K562 (cell line): Measurements from ENCODE around the gene SMARCA4. TPM values are rescaled to one million over a fixed set of nuclear protein-coding genes. Genes with fewer than 3 reads are reported as not detected.

Source experiments
- HOXB6 ChIP-seq: fragments of 250-450 bp; sonication (Bioruptor Pico); IDR thresholded peaks from 2 replicates; pipeline ENCODE4 v1.5.1; 2022; ENCODE audit warnings: mild to moderate bottlenecking, borderline replicate concordance
- IFI16 ChIP-seq: fragments of 250-450 bp; sonication (Bioruptor Pico); IDR thresholded peaks from 2 replicates; pipeline ENCODE4 v2.1.2; 2022; ENCODE audit warnings: mild to moderate bottlenecking, inconsistent platforms
- ZBTB40 ChIP-seq, 2 experiments: fragments of 450-650 bp in 1 of 2; sonication (generic) in 1 of 2; formaldehyde crosslinking in 1 of 2; IDR thresholded peaks; 2 replicates each; pipeline versions ENCODE4 v1.7.1 to v1.9.0; 2016 to 2022; ENCODE audit warnings: inconsistent platforms in 1 of 2, mild to moderate bottlenecking in 1 of 2, missing genetic modification reagents in 1 of 2
- ZC3H8 ChIP-seq: fragments of 450-650 bp; IDR thresholded peaks from 2 replicates; pipeline ENCODE4 v1.6.1; 2017
- polyA plus RNA-seq, 8 experiments: library from polyadenylated mRNA; depleted of rRNA in 4 of 8; stranded (reverse) in 5 of 8; unstranded in 3 of 8; fragments of >200 nt; fragmentation: Nextera tagmentation in 2 of 8; fragmentation: Illumina TruSeq in 1 of 8; extraction: Ambion mirVana in 2 of 8; extraction: Trizol in 1 of 8; gene quantifications; 2 replicates each; pipeline versions ENCODE4 v1.2.1 to v1.2.3, GENCODE V29; 2011 to 2014; ENCODE audit warnings: inconsistent platforms in 1 of 8, missing spikeins in 1 of 8
- total RNA-seq, 7 experiments: library from RNA; depleted of rRNA in 6 of 7; stranded (reverse); fragments of >200 nt in 6 of 7; fragmentation: Illumina TruSeq in 2 of 7; extraction: Trizol in 2 of 7; gene quantifications; 2 replicates each; pipeline versions ENCODE4 v1.2.1 to v1.2.3, GENCODE V29; 2011 to 2021; ENCODE audit warnings: low replicate concordance in 1 of 7
- TF ChIP-seq, protein P1 (sequence below), 2 experiments: fragments of 450-650 bp in 1 of 2; sonication (generic) in 1 of 2; formaldehyde crosslinking; conservative IDR thresholded peaks; 2 replicates each; pipeline versions ENCODE4 v1.4.0 to v1.8.1; 2020 to 2022; ENCODE audit warnings: mild to moderate bottlenecking in 1 of 2, missing genetic modification reagents in 1 of 2
- TF ChIP-seq, protein P2 (sequence below): fragments of 250-450 bp; sonication (Bioruptor Pico); IDR thresholded peaks from 2 replicates; pipeline ENCODE4 v1.5.0; 2021; ENCODE audit warnings: mild to moderate bottlenecking, borderline replicate concordance
- TF ChIP-seq, protein P3 (sequence below): sonication (generic); formaldehyde crosslinking; IDR thresholded peaks from 2 replicates; pipeline ENCODE4 v1.9.0; 2022; ENCODE audit warnings: mild to moderate bottlenecking, missing genetic modification reagents

Gene SMARCA4
- total and polyA plus RNA-seq, 9 of the 15 experiments (the other 6 are each of a cell fraction or from before 2014, with no cell fraction given), result 19.3 to 207 (median 52.1) TPM

DNA sequence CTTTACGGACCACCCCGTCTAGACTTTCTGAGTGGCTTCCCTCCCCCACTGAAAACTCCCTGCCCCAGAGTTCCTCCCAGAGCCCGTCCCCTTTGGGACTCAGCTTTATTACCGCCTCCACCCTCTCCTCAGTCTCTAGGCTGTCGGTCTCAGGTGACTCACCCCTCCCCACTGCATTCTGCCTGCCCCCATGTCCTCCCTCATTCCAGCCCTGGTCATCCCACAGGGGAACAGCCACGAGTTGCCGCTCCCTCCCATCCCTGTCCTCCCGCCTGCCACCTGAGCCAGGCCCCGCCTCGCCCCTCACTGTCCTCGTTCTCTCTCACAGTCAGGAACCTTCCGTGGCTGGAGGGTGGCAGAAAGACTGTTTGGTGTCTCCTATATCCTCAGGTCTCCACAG lies 57.3 kb downstream of the SMARCA4 start (continued):
- TF ChIP-seq ZBTB40 (IDR thresholded peaks at IDR 0.05) (no peak), ZBTB40 (CRISPR knock-in tag; IDR thresholded peaks at IDR 0.05) (no peak), ZC3H8 (no peak), HOXB6 (no peak), IFI16 (no peak)
- TF ChIP-seq, protein P1, sequence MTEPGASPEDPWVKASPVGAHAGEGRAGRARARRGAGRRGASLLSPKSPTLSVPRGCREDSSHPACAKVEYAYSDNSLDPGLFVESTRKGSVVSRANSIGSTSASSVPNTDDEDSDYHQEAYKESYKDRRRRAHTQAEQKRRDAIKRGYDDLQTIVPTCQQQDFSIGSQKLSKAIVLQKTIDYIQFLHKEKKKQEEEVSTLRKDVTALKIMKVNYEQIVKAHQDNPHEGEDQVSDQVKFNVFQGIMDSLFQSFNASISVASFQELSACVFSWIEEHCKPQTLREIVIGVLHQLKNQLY (CRISPR knock-in tag; conservative IDR thresholded peaks at IDR 0.05), result no peak
- TF ChIP-seq, protein P2, sequence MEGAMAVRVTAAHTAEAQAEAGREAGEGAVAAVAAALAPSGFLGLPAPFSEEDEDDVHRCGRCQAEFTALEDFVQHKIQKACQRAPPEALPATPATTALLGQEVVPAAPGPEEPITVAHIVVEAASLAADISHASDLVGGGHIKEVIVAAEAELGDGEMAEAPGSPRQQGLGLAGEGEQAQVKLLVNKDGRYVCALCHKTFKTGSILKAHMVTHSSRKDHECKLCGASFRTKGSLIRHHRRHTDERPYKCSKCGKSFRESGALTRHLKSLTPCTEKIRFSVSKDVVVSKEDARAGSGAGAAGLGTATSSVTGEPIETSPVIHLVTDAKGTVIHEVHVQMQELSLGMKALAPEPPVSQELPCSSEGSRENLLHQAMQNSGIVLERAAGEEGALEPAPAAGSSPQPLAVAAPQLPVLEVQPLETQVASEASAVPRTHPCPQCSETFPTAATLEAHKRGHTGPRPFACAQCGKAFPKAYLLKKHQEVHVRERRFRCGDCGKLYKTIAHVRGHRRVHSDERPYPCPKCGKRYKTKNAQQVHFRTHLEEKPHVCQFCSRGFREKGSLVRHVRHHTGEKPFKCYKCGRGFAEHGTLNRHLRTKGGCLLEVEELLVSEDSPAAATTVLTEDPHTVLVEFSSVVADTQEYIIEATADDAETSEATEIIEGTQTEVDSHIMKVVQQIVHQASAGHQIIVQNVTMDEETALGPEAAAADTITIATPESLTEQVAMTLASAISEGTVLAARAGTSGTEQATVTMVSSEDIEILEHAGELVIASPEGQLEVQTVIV (CRISPR knock-in tag), result no peak
- TF ChIP-seq, protein P3, sequence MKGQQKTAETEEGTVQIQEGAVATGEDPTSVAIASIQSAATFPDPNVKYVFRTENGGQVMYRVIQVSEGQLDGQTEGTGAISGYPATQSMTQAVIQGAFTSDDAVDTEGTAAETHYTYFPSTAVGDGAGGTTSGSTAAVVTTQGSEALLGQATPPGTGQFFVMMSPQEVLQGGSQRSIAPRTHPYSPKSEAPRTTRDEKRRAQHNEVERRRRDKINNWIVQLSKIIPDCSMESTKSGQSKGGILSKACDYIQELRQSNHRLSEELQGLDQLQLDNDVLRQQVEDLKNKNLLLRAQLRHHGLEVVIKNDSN (CRISPR knock-in tag), result no peak
